Calu3 (cell line): ENCODE data around the gene AP3S2. TPM values are rescaled to one million over a fixed set of nuclear protein-coding genes. Genes with fewer than 3 reads are reported as not detected.
"Not testable (repeated sequence)": the region's sequence is repeated elsewhere in the genome, so short reads cannot be mapped to it uniquely, and the experiment has no call there.

Source experiments
- BruUV-seq: library from RNA; stranded (reverse); fragments of 400-500 nt; replicated peaks from 2 replicates; lab custom pipeline; 2021; lab: Mats Ljungman, UMichigan
- CTCF ChIA-PET: fragments of 300-600 bp; sonication (Branson Sonifier 250); formaldehyde crosslinking; loops from one replicate; lab custom pipeline; 2022; ENCODE audit warnings: antibody characterized with exemption; lab: Charles Lee
- DNase-seq: peaks from one replicate; pipeline ENCODE4 v3.0.0; 2022
- H3K27ac Mint-ChIP-seq: one replicate; pipeline ENCODE4 v1.8.0; 2022; ENCODE audit warnings: mixed read lengths; ENCODE audit not compliant: unreplicated experiment
- H3K27me3 Mint-ChIP-seq: one replicate; pipeline ENCODE4 v1.8.0; 2022; ENCODE audit warnings: mixed read lengths; ENCODE audit not compliant: unreplicated experiment
- H3K36me3 Mint-ChIP-seq: one replicate; pipeline ENCODE4 v1.8.0; 2022; ENCODE audit warnings: mild to moderate bottlenecking, moderate library complexity, mixed read lengths; ENCODE audit not compliant: insufficient read depth, unreplicated experiment
- H3K4me1 Mint-ChIP-seq: one replicate; pipeline ENCODE4 v1.8.0; 2022; ENCODE audit warnings: mild to moderate bottlenecking, low read depth, mixed read lengths; ENCODE audit not compliant: unreplicated experiment
- H3K4me3 Mint-ChIP-seq: one replicate; pipeline ENCODE4 v1.8.0; 2022; ENCODE audit warnings: mild to moderate bottlenecking, low read depth, moderate library complexity, mixed read lengths; ENCODE audit not compliant: unreplicated experiment
- H3K9me3 Mint-ChIP-seq: one replicate; pipeline ENCODE4 v1.8.0; 2022; ENCODE audit warnings: low read depth, mixed read lengths; ENCODE audit not compliant: unreplicated experiment
- intact Hi-C: fragments of 100-400 bp; cut with micrococcal nuclease; formaldehyde crosslinking; loops from one replicate; pipeline ENCODE4 v1.10.0; 2022; ENCODE audit not compliant: unreplicated experiment
- total RNA-seq: library from RNA; stranded (reverse); gene quantifications from 2 replicates; pipeline ENCODE4 v1.2.3, GENCODE V29; 2022
- TF ChIP-seq, protein P1 (sequence below): fragments of 200-600 bp; IDR thresholded peaks from one replicate; pipeline ENCODE4 v1.8.0; 2022; ENCODE audit warnings: antibody characterized with exemption; ENCODE audit not compliant: unreplicated experiment

Gene AP3S2
- total RNA-seq, 1 experiment from 2014 or later, result 46.2 TPM

DNA sequence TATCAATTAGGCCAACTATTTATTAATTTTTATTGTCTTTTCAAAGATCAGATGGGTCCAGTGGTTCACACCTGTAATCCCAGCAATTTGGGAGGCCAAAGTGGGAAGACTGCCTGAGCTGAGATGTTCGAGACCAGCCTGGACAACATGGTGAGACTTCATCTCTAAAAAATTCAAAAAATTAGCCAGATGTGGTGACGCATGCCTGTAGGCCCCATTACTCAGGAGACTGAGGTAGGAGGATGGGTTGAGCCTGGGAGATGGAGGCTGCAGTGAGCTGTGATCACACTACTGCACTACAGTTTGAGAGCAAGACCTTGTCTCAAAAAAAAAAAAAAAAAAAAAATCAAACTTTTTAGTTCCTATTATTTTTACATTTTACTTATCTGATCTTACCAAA, 8.2 kb downstream of the AP3S2 start:
- BruUV-seq, result no TSS peak
- intact Hi-C loops, result no loop called here
- no peaks in the 10 kb centered on the region for H3K9me3 Mint-ChIP-seq
- TF ChIP-seq, protein P1, sequence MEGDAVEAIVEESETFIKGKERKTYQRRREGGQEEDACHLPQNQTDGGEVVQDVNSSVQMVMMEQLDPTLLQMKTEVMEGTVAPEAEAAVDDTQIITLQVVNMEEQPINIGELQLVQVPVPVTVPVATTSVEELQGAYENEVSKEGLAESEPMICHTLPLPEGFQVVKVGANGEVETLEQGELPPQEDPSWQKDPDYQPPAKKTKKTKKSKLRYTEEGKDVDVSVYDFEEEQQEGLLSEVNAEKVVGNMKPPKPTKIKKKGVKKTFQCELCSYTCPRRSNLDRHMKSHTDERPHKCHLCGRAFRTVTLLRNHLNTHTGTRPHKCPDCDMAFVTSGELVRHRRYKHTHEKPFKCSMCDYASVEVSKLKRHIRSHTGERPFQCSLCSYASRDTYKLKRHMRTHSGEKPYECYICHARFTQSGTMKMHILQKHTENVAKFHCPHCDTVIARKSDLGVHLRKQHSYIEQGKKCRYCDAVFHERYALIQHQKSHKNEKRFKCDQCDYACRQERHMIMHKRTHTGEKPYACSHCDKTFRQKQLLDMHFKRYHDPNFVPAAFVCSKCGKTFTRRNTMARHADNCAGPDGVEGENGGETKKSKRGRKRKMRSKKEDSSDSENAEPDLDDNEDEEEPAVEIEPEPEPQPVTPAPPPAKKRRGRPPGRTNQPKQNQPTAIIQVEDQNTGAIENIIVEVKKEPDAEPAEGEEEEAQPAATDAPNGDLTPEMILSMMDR, result no peak
- CTCF ChIA-PET, result interaction anchor here (1.9 kb wide), 2 partner anchors 11 to 146 kb away, joined by 5 read pairs; no protein-coding TSS in a partner anchor
- no peaks in the 10 kb centered on the region for H3K27me3 Mint-ChIP-seq
- H3K36me3 Mint-ChIP-seq, result peaks cover 22% of the 10 kb centered on the region
- peaks cover 7% of the 10 kb centered on the region for H3K4me1 Mint-ChIP-seq
- DNase-seq, result no peak
- H3K4me3 Mint-ChIP-seq, result no peak overlapping the region
- H3K27ac Mint-ChIP-seq, result no peak overlapping the region

GRCh38 chr15:89885179-89885578, 8.6 kb downstream of the AP3S2 start:
- H3K9me3 Mint-ChIP-seq, H3K4me3 Mint-ChIP-seq, H3K27me3 Mint-ChIP-seq, intact Hi-C loops, H3K4me1 Mint-ChIP-seq, H3K27ac Mint-ChIP-seq, BruUV-seq, DNase-seq: not testable (repeated sequence)
- H3K36me3 Mint-ChIP-seq, result peaks cover 22% of the 10 kb centered on the region
- CTCF ChIA-PET, result interaction anchor here (1.9 kb wide), 1 partner anchor 10 kb away, joined by 5 read pairs; no protein-coding TSS in a partner anchor

DNA sequence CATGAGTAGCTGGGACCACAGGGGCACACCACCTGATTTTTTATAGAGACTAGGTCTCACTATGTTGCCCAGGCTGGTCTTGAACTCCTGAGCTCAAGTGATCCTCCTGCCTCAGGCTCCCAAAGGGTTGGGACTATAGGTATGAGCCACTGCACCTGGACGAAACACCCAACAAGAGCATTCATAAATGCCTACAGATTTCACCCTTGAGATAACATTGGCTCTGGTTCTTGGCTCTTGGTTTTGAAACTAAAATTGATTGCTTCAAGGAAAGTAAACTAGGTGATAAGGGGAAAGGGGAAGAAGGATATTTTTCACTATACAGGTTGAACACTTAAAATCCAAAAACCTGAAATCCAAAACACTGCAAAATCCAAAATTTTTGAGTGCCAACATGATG, 10.3 kb downstream of the AP3S2 start:
- intact Hi-C loops, result no loop called here
- H3K36me3 Mint-ChIP-seq, result peaks cover 21% of the 10 kb centered on the region

GRCh38 chr15:89880727-89881126, 13.1 kb downstream of the AP3S2 start:
- TF ChIP-seq, protein P1, result no peak
- H3K4me1 Mint-ChIP-seq, result no peaks in the 10 kb centered on the region
- H3K27me3 Mint-ChIP-seq, result no peaks in the 10 kb centered on the region
- H3K27ac Mint-ChIP-seq, result no peak overlapping the region
- H3K9me3 Mint-ChIP-seq, result no peaks in the 10 kb centered on the region
- intact Hi-C loops, result no loop called here
- CTCF ChIA-PET, result no interaction called here
- no peak for DNase-seq
- BruUV-seq, result no TSS peak
- H3K4me3 Mint-ChIP-seq, result no peak overlapping the region
- peaks cover 19% of the 10 kb centered on the region for H3K36me3 Mint-ChIP-seq

More for the DNA sequence above, 10.3 kb downstream of the AP3S2 start:
- no peaks in the 10 kb centered on the region for H3K27me3 Mint-ChIP-seq
- no peak overlapping the region for H3K27ac Mint-ChIP-seq
- no peak for DNase-seq
- TF ChIP-seq, protein P1, result no peak
- no peak overlapping the region for H3K4me3 Mint-ChIP-seq
- no peaks in the 10 kb centered on the region for H3K9me3 Mint-ChIP-seq
- CTCF ChIA-PET, result no interaction called here
- no TSS peak for BruUV-seq
- H3K4me1 Mint-ChIP-seq, result peaks cover 5% of the 10 kb centered on the region

DNA sequence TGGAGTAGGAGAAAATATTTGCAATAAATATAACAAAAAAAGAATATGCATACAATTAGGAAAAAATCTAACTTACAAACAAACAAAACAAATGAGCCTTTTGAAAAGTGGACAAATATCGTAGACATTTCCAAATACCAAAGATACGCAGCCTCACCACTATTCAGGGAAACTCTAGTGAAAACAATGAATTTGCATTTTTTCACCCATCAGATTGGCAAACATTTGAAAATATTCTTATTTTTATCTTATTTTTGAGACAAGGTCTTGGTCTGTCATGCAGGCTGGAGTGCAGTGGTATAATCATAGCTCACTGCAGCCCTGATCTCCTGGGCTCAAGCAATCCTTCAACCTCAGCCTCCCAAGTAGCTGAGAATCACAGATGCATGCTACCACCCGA, 15.5 kb downstream of the AP3S2 start:
- DNase-seq, result no peak
- H3K27me3 Mint-ChIP-seq, result no peaks in the 10 kb centered on the region
- TF ChIP-seq, protein P1, result no peak
- no peak overlapping the region for H3K27ac Mint-ChIP-seq
- CTCF ChIA-PET, result interaction anchor here (0.7 kb wide), 1 partner anchor 12 kb away, joined by 3 read pairs; no protein-coding TSS in a partner anchor
- peaks cover 17% of the 10 kb centered on the region for H3K36me3 Mint-ChIP-seq
- intact Hi-C loops, result no loop called here
- no peaks in the 10 kb centered on the region for H3K4me1 Mint-ChIP-seq
- no peaks in the 10 kb centered on the region for H3K9me3 Mint-ChIP-seq
- H3K4me3 Mint-ChIP-seq, result no peak overlapping the region
- no TSS peak for BruUV-seq
